PC-3 (cell line): ENCODE measurements around the gene MAPK8. TPM values are rescaled to one million over a fixed set of nuclear protein-coding genes. Genes with fewer than 3 reads are reported as not detected.

Source experiments
- ATAC-seq: fragments of 200-7000 bp; cut with Tn5 transposase; 2 replicates; pipeline ENCODE4 v1.9.1; 2020; ENCODE audit warnings: mild to moderate bottlenecking, moderate library complexity
- BruUV-seq: library from RNA; stranded (reverse); fragments of 400-500 nt; replicated peaks from 2 replicates; lab custom pipeline; 2021; lab: Mats Ljungman, UMichigan
- CTCF ChIA-PET: fragments of 300-600 bp; sonication (Branson Sonifier 250); formaldehyde crosslinking; loops from one replicate; lab custom pipeline; 2022; ENCODE audit warnings: antibody characterized with exemption; lab: Charles Lee
- POLR2A ChIA-PET: fragments of 300-600 bp; sonication (Branson Sonifier 250); formaldehyde crosslinking; loops from one replicate; lab custom pipeline; 2022; ENCODE audit warnings: antibody characterized with exemption; ENCODE audit not compliant: unreplicated experiment; lab: Charles Lee
- DNase-seq: peaks from one replicate; pipeline ENCODE4 v3.0.0-alpha.2; 2015
- H2AFZ ChIP-seq: fragments of 300-600 bp; sonication (generic); 2 replicates; pipeline ENCODE4 v1.6.0; 2016; ENCODE audit warnings: antibody characterized with exemption, low read length
- H3F3A ChIP-seq: fragments of 300-600 bp; sonication (generic); one replicate; pipeline ENCODE4 v1.6.0; 2017; ENCODE audit warnings: antibody characterized with exemption, low read length, control low read depth, mild to moderate bottlenecking; ENCODE audit not compliant: unreplicated experiment
- H3K27ac ChIP-seq: fragments of 300-600 bp; sonication (generic); 2 replicates; pipeline ENCODE4 v1.5.1; 2016; ENCODE audit warnings: mild to moderate bottlenecking, low read length
- H3K27me3 ChIP-seq: fragments of 300-600 bp; sonication (generic); 2 replicates; pipeline ENCODE4 v1.6.1; 2016; ENCODE audit warnings: low read length, mixed read lengths
- H3K36me3 ChIP-seq: fragments of 300-600 bp; sonication (generic); 2 replicates; pipeline ENCODE4 v1.6.1; 2016; ENCODE audit warnings: low read depth, mixed run types, low read length, mixed read lengths
- H3K4me1 ChIP-seq: fragments of 300-600 bp; sonication (generic); 2 replicates; pipeline ENCODE4 v1.5.1; 2016; ENCODE audit warnings: low read length; ENCODE audit not compliant: insufficient read depth
- H3K4me2 ChIP-seq: fragments of 300-600 bp; sonication (generic); 2 replicates; pipeline ENCODE4 v1.6.0; 2016; ENCODE audit warnings: low read length
- H3K4me3 ChIP-seq: fragments of 300-600 bp; sonication (generic); 2 replicates; pipeline ENCODE4 v1.5.1; 2016; ENCODE audit warnings: mild to moderate bottlenecking, low read length, mixed read lengths
- H3K79me2 ChIP-seq: fragments of 300-600 bp; sonication (generic); 2 replicates; pipeline ENCODE4 v1.6.1; 2017; ENCODE audit warnings: low read length, mixed read lengths
- H3K9ac ChIP-seq: fragments of 300-600 bp; sonication (generic); 2 replicates; pipeline ENCODE4 v1.6.0; 2016; ENCODE audit warnings: mild to moderate bottlenecking, low read length
- H3K9me2 ChIP-seq: fragments of 300-600 bp; sonication (generic); replicated peaks from 2 replicates; pipeline ENCODE4 v1.6.1; 2016; ENCODE audit warnings: mixed run types, low read length, mixed read lengths
- H3K9me3 ChIP-seq: fragments of 300-600 bp; sonication (generic); 2 replicates; pipeline ENCODE4 v1.6.1; 2016; ENCODE audit warnings: low read length, mixed read lengths
- H4K20me1 ChIP-seq: fragments of 300-600 bp; sonication (generic); 2 replicates; pipeline ENCODE4 v1.6.1; 2016; ENCODE audit warnings: low read length, mixed read lengths
- CTCF ChIP-seq: fragments of 300-600 bp; sonication (generic); conservative IDR thresholded peaks from 2 replicates; pipeline ENCODE4 v1.5.1; 2017; ENCODE audit warnings: antibody characterized with exemption, low read depth, mild to moderate bottlenecking, low read length
- EZH2 ChIP-seq: fragments of 300-600 bp; sonication (generic); IDR thresholded peaks from one replicate; pipeline ENCODE4 v1.6.1; 2017; ENCODE audit warnings: antibody characterized with exemption, mild to moderate bottlenecking, low read length; ENCODE audit not compliant: unreplicated experiment
- EZH2phosphoT487 ChIP-seq: fragments of 300-600 bp; sonication (generic); IDR thresholded peaks from 2 replicates; pipeline ENCODE4 v1.6.1; 2018; ENCODE audit warnings: mild to moderate bottlenecking, antibody characterized with exemption, low read length, borderline replicate concordance
- intact Hi-C: fragments of 100-400 bp; cut with micrococcal nuclease; formaldehyde crosslinking; loops from 2 replicates; pipeline ENCODE4 v1.9.0; 2023
- total RNA-seq: library from RNA; depleted of rRNA; stranded (reverse); fragments of >200 nt; gene quantifications from 2 replicates; pipeline ENCODE4 v1.2.3, GENCODE V29; 2014

Gene MAPK8
- total RNA-seq, 1 experiment from 2014 or later, result 26.6 TPM

GRCh38 chr10:48469516-48470020 is 163.1 kb downstream of the MAPK8 start:
- ChIA-PET POLR2A (no interaction called here), CTCF (no interaction called here)
- Histone ChIP-seq H3K4me3 (no peak overlapping the region), H3K79me2 (no peaks in the 10 kb centered on the region), H4K20me1 (no peaks in the 10 kb centered on the region), H3K9me3 (no peaks in the 10 kb centered on the region), H3K27me3 (peaks cover 4% of the 10 kb centered on the region; the same call in 1 of the 2 replicates), H3K9me2 (no peaks in the 10 kb centered on the region), H3K4me1 (no peaks in the 10 kb centered on the region), H3K9ac (no peak overlapping the region), H3K36me3 (no peaks in the 10 kb centered on the region), H3K27ac (no peak overlapping the region), H2AFZ (no peak overlapping the region), H3F3A (no peaks in the 10 kb centered on the region), H3K4me2 (no peak overlapping the region)
- no peak for ATAC-seq
- intact Hi-C loops, result no loop called here
- TF ChIP-seq EZH2, result no peak
- TF ChIP-seq CTCF, result no peak
- TF ChIP-seq EZH2phosphoT487, result no peak
- DNase-seq, result no peak
- no TSS peak for BruUV-seq

GRCh38 chr10:48470115-48470892 is 163.8 kb downstream of the MAPK8 start:
- BruUV-seq, result no TSS peak
- intact Hi-C loops, result no loop called here
- Histone ChIP-seq H4K20me1 (no peaks in the 10 kb centered on the region), H3K9ac (no peak overlapping the region), H3K4me2 (no peak overlapping the region), H3K9me2 (no peaks in the 10 kb centered on the region), H3K36me3 (no peaks in the 10 kb centered on the region), H3K4me3 (no peak overlapping the region), H3F3A (no peaks in the 10 kb centered on the region), H3K27me3 (peaks cover 4% of the 10 kb centered on the region; the same call in 1 of the 2 replicates), H3K9me3 (no peaks in the 10 kb centered on the region), H2AFZ (no peak overlapping the region), H3K27ac (no peak overlapping the region), H3K79me2 (no peaks in the 10 kb centered on the region), H3K4me1 (no peaks in the 10 kb centered on the region)
- no peak for ATAC-seq
- POLR2A ChIA-PET, result no interaction called here
- TF ChIP-seq EZH2, result no peak
- TF ChIP-seq CTCF, result no peak
- TF ChIP-seq EZH2phosphoT487, result no peak
- no peak for DNase-seq
- CTCF ChIA-PET, result no interaction called here
